PC-9 (cell line): ENCODE data around the gene LDHAL6A. TPM values are rescaled to one million over a fixed set of nuclear protein-coding genes. Genes with fewer than 3 reads are reported as not detected.
A peak's percentile ranks its signal among the peaks of the same experiment; 100 is the strongest.

Experiments
- BruUV-seq: library from RNA; stranded (reverse); fragments of 400-500 nt; replicated peaks from 2 replicates; lab custom pipeline; 2021; lab: Mats Ljungman, UMichigan
- CTCF ChIA-PET: fragments of 300-600 bp; sonication (Branson Sonifier 250); formaldehyde crosslinking; loops from one replicate; lab custom pipeline; 2022; ENCODE audit warnings: antibody characterized with exemption; lab: Charles Lee
- POLR2A ChIA-PET: fragments of 300-600 bp; sonication (Branson Sonifier 250); formaldehyde crosslinking; loops from one replicate; lab custom pipeline; 2022; ENCODE audit warnings: antibody characterized with exemption; ENCODE audit not compliant: unreplicated experiment; lab: Charles Lee
- DNase-seq, 2 experiments: peaks; one replicate each; pipeline versions ENCODE4 v3.0.0 to v3.0.0-alpha.2; 2015 to 2022; ENCODE audit warnings: mixed read lengths in 1 of 2
- H2AFZ ChIP-seq: fragments of 200-600 bp; sonication (generic); 2 replicates; pipeline ENCODE4 v1.8.1; 2017; ENCODE audit warnings: antibody characterized with exemption
- H3F3A ChIP-seq: fragments of 200-600 bp; sonication (generic); 2 replicates; pipeline ENCODE4 v1.8.1; 2017; ENCODE audit warnings: antibody characterized with exemption, mild to moderate bottlenecking, low read depth; ENCODE audit not compliant: insufficient read depth
- H3K27ac ChIP-seq: fragments of 200-600 bp; sonication (generic); 2 replicates; pipeline ENCODE4 v1.6.1; 2016; ENCODE audit warnings: mixed run types
- H3K27me3 ChIP-seq: fragments of 200-600 bp; sonication (generic); 2 replicates; pipeline ENCODE4 v1.6.1; 2016; ENCODE audit warnings: low read depth, mixed run types; ENCODE audit not compliant: insufficient read depth
- H3K36me3 ChIP-seq: fragments of 200-600 bp; sonication (generic); 2 replicates; pipeline ENCODE4 v1.6.1; 2016; ENCODE audit warnings: low read depth, mixed run types
- H3K4me1 ChIP-seq: fragments of 200-600 bp; sonication (generic); replicated peaks from 2 replicates; pipeline ENCODE4 v1.6.1; 2016; ENCODE audit warnings: mixed run types; ENCODE audit not compliant: insufficient read depth
- H3K4me2 ChIP-seq: fragments of 200-600 bp; sonication (generic); 2 replicates; pipeline ENCODE4 v1.6.1; 2017; ENCODE audit warnings: mixed run types
- H3K4me3 ChIP-seq: fragments of 200-600 bp; sonication (generic); 2 replicates; pipeline ENCODE4 v1.6.1; 2016; ENCODE audit warnings: mixed run types
- H3K79me2 ChIP-seq: fragments of 200-600 bp; sonication (generic); 2 replicates; pipeline ENCODE4 v1.6.1; 2017; ENCODE audit warnings: low read depth, mixed run types
- H3K9me2 ChIP-seq: fragments of 200-600 bp; sonication (generic); 2 replicates; pipeline ENCODE4 v1.8.1; 2017; ENCODE audit warnings: mild to moderate bottlenecking; ENCODE audit not compliant: insufficient read depth
- H3K9me3 ChIP-seq: fragments of 200-600 bp; sonication (generic); 2 replicates; pipeline ENCODE4 v1.8.1; 2016; ENCODE audit warnings: low read depth; ENCODE audit not compliant: insufficient read depth
- H4K20me1 ChIP-seq: fragments of 200-600 bp; sonication (generic); 2 replicates; pipeline ENCODE4 v1.8.1; 2017; ENCODE audit not compliant: insufficient read depth
- EZH2 ChIP-seq: fragments of 200-600 bp; sonication (generic); IDR thresholded peaks from 2 replicates; pipeline ENCODE4 v1.8.0; 2017; ENCODE audit warnings: antibody characterized with exemption, low read depth
- intact Hi-C: fragments of 100-400 bp; cut with micrococcal nuclease; formaldehyde crosslinking; loops from one replicate; pipeline ENCODE4 v1.10.0; 2022; ENCODE audit not compliant: unreplicated experiment
- total RNA-seq: library from RNA; stranded (reverse); gene quantifications from 2 replicates; pipeline ENCODE4 v1.2.3, GENCODE V29; 2021
- TF ChIP-seq, protein P1 (sequence below): fragments of 200-600 bp; sonication (generic); conservative IDR thresholded peaks from 2 replicates; pipeline ENCODE4 v1.6.1; 2017; ENCODE audit warnings: mixed run types, antibody characterized with exemption, mild to moderate bottlenecking, moderate library complexity

Gene LDHAL6A
- total RNA-seq, 1 experiment from 2014 or later: not detected

- BruUV-seq: no TSS peak
- CTCF ChIA-PET: no interaction called here
- no peaks in the 10 kb centered on the region for H3K27me3 ChIP-seq
- no peak overlapping the region for H3K4me2 ChIP-seq
- H3F3A ChIP-seq: no peaks in the 10 kb centered on the region
- no peaks in the 10 kb centered on the region for H4K20me1 ChIP-seq
- TF ChIP-seq, protein P1, sequence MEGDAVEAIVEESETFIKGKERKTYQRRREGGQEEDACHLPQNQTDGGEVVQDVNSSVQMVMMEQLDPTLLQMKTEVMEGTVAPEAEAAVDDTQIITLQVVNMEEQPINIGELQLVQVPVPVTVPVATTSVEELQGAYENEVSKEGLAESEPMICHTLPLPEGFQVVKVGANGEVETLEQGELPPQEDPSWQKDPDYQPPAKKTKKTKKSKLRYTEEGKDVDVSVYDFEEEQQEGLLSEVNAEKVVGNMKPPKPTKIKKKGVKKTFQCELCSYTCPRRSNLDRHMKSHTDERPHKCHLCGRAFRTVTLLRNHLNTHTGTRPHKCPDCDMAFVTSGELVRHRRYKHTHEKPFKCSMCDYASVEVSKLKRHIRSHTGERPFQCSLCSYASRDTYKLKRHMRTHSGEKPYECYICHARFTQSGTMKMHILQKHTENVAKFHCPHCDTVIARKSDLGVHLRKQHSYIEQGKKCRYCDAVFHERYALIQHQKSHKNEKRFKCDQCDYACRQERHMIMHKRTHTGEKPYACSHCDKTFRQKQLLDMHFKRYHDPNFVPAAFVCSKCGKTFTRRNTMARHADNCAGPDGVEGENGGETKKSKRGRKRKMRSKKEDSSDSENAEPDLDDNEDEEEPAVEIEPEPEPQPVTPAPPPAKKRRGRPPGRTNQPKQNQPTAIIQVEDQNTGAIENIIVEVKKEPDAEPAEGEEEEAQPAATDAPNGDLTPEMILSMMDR: no peak
- no peak for TF ChIP-seq EZH2
- H3K79me2 ChIP-seq: no peaks in the 10 kb centered on the region
- H3K9me3 ChIP-seq: no peaks in the 10 kb centered on the region
- H3K27ac ChIP-seq: no peak overlapping the region
- no peaks in the 10 kb centered on the region; the same call in 1 of the 2 replicates for H3K9me2 ChIP-seq
- intact Hi-C loops: no loop called here
- no peak overlapping the region for H2AFZ ChIP-seq
- no peaks in the 10 kb centered on the region for H3K36me3 ChIP-seq
- peaks cover 8% of the 10 kb centered on the region; the same call in 1 of the 2 replicates for H3K4me1 ChIP-seq
- no peak for DNase-seq
- POLR2A ChIA-PET: interaction anchor here (0.6 kb wide), 1 partner anchor 53 kb away, joined by 3 read pairs; no protein-coding TSS in a partner anchor
- no peak overlapping the region for H3K4me3 ChIP-seq
Observed at GRCh38 chr11:18449251-18449650, 6.4 kb upstream of the LDHAL6A start.

GRCh38 chr11:18452927-18453326 lies 2.7 kb upstream of the LDHAL6A start:
- no peaks in the 10 kb centered on the region for H3K27me3 ChIP-seq
- peaks cover 15% of the 10 kb centered on the region; the same call in 1 of the 2 replicates for H3F3A ChIP-seq
- H3K9me2 ChIP-seq: no peaks in the 10 kb centered on the region
- no peak overlapping the region for H2AFZ ChIP-seq
- H3K4me2 ChIP-seq: peak overlapping the region; percentile 41
- H3K9me3 ChIP-seq: no peaks in the 10 kb centered on the region
- TF ChIP-seq EZH2: no peak
- TF ChIP-seq, protein P1: no peak
- H3K36me3 ChIP-seq: no peaks in the 10 kb centered on the region
- POLR2A ChIA-PET: interaction anchor here (0.6 kb wide), 1 partner anchor 163 kb away, joined by 12 read pairs; no protein-coding TSS in a partner anchor
- no peaks in the 10 kb centered on the region for H3K79me2 ChIP-seq
- no peak overlapping the region for H3K4me3 ChIP-seq
- no peaks in the 10 kb centered on the region for H4K20me1 ChIP-seq
- no peak overlapping the region for H3K27ac ChIP-seq
- intact Hi-C loops: no loop called here
- DNase-seq: peak in 1 of 2 experiments; percentile 56
- BruUV-seq: no TSS peak
- peaks cover 19% of the 10 kb centered on the region for H3K4me1 ChIP-seq
- CTCF ChIA-PET: interaction anchor here (0.7 kb wide), 1 partner anchor 319 kb away, joined by 3 read pairs; no protein-coding TSS in a partner anchor

DNA sequence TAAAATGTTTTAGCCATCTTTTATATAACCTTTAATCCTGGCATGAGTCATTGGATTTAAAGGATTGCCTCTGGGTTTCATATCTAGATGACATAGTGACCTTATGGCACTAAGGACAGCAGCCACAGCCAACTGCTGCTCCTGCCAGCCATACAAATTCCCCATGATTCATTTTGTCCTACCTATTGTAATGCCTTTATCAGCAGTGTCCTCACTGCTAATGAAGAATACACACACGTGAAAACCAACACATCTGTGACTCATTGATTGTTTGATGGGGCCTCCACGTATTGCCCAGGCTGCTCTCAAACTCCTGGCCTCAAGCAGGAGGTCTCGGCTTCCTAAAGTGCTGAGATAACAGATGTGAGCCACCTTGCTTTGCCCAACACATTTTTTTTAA lies 1.8 kb downstream of the LDHAL6A start:
- CTCF ChIA-PET: interaction anchor here (0.6 kb wide), 1 partner anchor 195 kb away, joined by 3 read pairs; no protein-coding TSS in a partner anchor
- peak; percentile 48 to 94 for DNase-seq
- intact Hi-C loops: no loop called here
- Histone ChIP-seq H3K4me2 (peak overlapping the region; percentile 18), H3F3A (peaks cover 17% of the 10 kb centered on the region; the same call in 1 of the 2 replicates), H4K20me1 (no peaks in the 10 kb centered on the region), H3K9me3 (no peaks in the 10 kb centered on the region), H3K27me3 (no peaks in the 10 kb centered on the region), H3K27ac (no peak overlapping the region), H3K9me2 (no peaks in the 10 kb centered on the region), H3K4me1 (peaks cover 25% of the 10 kb centered on the region), H3K36me3 (no peaks in the 10 kb centered on the region), H3K4me3 (no peak overlapping the region), H3K79me2 (no peaks in the 10 kb centered on the region), H2AFZ (no peak overlapping the region)
- no TSS peak for BruUV-seq
- TF ChIP-seq EZH2: no peak
- TF ChIP-seq, protein P1: no peak
- POLR2A ChIA-PET: interaction anchor here (0.6 kb wide), 1 partner anchor 1587 kb away, joined by 3 read pairs; no protein-coding TSS in a partner anchor
